ENCODE data around the gene SHISAL1.
"Not testable (repeated sequence)": the region's sequence is repeated elsewhere in the genome, so short reads cannot be mapped to it uniquely, and the experiment has no call there.

Gene SHISAL1

DNA sequence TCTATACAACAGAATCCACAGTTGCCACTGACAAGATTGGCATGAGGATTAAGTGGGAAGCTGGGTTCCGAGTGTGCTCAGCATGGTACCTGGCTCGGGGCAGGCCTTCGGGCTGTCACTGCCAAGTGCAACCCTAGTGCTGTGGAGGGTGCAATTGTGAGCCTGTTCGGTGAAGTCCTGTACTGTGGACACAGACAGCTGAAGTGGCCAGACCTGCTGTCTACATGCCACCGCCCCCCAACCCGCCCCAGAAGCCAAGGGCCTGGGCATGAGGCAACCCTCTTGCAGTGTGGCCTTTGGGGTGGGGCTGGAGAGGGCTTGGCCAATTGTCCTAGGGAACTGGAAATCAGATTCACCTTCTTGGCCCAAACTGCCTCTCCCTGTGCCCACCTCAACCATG is 15.6 kb upstream of the SHISAL1 start:
- no peak for DNase-seq (ENCODE audit: low read depth in 2 of 2)

DNA sequence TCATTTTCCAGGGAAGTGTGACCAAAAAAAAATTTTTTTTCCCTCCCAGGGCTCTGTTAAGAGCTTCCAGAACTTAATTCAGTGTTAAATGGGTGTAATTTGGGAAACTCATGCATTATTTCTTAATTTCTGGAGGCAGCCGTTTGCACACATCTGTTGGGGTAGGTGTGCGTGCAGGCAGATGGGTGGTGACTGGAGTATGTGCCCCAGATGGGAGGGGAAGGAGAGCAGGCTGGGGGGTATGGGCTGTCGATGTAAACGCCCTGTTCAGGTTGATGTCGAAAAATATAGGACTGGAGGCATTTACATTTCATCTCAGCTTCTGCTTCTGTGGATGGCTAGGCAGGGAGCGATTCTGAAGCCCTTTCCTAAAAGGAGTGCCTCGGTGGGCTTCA is 13.7 kb upstream of the SHISAL1 start:
- no peak for DNase-seq (ENCODE audit: low read depth in 2 of 2)

DNA sequence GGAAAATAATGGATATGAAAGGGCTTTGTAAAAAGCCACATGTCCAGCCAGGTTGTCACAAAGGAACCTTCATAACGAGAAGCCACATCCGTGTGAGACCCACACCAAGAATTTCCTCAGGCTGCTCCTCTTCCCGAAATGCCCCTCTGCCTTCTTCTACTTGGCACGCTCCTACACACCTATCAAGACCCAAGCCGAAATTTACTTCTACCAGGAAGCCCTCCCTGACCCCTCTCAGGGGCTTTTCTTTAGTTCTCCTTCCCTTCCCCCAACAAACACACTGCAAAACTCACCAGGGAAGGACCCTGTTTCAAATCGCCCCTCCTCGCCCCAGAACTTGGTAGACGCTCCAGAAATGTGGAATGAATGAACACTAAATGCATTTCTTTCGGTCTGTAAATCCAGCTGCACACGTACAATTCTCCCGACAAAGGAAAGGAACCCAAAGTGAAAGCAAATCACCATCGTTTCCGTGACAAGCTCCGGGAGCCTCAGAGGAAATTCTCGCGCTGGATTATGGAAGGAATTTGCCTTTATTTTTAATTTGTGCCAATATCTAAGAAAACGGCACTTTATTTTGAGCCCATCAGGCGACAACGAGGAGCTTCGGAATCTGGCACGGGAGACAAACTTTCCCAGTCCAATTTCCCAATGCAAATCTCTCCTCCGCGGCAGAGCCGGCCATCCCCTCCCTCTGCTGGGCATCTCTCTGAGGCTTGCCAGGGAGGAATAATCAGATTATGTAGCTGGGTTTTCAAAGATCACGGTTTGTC is 13.2 kb upstream of the SHISAL1 start:
- DNase-seq (ENCODE audit: low read depth in 2 of 2) = no peak

DNA sequence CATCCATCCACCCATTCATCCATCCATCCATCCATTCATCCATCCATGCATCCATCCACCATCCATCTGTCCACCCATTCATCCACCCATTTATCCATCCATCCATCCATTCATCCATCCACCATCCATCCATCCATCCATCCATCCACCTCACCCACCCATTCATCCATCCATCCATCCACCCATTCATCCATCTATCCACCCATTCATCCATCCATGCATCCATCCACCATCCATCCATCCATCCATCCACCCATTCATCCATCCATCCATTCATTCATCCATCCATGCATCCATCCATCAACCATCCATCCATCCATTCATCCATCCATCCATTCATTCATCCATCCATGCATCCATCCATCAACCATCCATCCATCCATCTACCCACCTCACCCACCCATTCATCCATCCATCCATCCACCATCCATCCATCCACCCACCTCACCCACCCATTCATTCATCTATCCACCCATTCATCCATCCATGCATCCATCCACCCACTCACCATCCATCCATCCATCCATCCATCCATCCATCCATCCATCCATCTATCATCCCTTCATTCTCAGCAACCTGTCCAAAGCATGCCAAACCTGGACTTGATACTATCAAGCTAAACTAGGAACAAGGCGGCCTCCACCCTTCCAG is 10.5 kb upstream of the SHISAL1 start:
- not testable (repeated sequence) for DNase-seq (ENCODE audit: low read depth in 2 of 2)

DNA sequence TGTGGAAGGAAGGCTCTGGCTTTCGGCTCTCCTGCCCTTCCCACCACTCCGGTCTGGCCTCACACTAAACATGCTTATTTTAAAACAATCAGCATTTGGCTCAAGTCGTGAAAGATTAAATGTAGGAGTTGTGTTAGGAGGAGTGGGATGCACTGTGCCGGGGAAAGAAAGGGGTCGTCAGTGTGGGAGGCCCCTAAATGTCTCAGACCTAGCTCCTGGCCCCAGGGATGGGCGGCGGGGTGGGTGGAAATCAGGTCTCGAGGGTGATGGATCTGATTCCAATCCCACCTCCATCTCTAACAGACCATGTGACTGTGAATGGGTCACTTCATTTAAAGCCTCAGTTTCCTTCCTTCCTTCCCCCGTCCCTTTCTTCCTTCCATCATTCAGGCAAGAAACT is 6.9 kb upstream of the SHISAL1 start:
- no peak for DNase-seq (ENCODE audit: low read depth in 2 of 2)

DNA sequence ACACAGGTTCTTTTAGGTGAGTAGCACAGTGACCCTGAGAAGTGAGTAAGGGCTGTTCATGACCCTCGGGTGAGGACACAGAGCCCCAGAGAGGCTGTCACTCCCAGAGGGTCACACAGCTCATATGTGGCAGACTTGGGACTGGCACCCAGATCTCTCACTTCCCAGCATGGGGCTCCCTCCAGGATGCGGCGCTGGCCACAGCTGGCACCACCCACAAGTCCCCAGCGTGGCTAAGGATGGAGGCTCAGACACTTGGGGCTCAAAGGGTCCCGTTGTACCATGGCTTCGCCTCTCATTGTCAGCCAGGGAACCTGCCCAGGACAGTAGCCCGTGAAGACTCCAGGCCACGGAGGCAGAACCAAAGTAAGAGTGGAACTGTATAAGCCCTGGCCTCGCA is 6.0 kb upstream of the SHISAL1 start:
- no peak for DNase-seq (ENCODE audit: low read depth in 2 of 2)

DNA sequence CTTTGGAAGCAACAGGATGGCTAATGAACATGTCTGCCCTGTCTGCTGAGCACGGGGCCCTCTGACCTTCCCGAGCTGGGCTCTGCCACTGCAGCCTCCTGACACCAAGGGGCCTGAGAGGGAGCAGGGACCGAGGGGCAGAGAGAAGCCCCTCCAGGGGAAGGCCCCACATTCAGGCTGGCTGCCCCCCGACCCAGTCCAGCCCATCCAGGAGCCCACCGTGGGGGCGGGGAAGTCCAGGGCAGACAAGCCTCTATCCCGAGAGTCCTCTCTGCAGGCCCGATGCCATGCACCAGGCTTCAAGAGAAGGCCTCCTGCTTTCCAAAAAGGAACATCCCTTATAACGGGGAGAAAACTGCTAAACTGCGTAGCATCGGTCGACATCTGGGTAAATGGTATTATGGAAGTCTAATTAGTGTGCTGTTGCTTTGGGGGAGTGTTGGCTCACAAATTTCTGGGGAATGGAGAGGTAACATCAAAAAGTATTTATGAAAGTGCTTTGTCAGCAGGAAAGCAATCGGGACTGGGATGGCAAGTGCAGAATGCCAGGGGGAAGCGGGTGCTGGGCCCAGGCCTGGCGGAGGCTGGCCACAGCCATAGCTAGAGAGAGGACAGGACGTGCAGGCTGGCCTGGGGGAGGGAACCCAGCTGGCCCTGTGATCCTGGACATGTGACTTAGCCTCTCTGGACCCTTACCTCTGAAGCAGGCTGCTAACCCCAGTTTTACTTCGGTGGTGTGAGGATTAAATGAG is 5.3 kb upstream of the SHISAL1 start:
- no peak for DNase-seq (ENCODE audit: low read depth in 2 of 2)

DNA sequence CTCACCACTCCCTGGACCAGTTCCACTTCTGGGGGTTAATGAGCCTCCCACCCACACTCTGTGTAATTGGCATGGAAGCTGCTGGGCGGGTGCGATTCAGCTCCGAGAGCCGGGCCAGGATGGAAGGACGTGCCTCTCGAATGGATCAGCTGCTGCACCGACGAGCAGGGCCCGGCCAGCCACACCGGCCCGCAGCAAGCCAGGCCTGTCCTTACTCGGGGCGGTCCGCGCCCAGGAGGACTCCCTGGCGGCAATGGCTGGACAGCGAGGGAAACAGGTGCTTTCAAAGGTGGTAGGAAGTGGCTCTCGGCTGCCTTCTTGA is 4.3 kb upstream of the SHISAL1 start:
- no peak for DNase-seq (ENCODE audit: low read depth in 2 of 2)

DNA sequence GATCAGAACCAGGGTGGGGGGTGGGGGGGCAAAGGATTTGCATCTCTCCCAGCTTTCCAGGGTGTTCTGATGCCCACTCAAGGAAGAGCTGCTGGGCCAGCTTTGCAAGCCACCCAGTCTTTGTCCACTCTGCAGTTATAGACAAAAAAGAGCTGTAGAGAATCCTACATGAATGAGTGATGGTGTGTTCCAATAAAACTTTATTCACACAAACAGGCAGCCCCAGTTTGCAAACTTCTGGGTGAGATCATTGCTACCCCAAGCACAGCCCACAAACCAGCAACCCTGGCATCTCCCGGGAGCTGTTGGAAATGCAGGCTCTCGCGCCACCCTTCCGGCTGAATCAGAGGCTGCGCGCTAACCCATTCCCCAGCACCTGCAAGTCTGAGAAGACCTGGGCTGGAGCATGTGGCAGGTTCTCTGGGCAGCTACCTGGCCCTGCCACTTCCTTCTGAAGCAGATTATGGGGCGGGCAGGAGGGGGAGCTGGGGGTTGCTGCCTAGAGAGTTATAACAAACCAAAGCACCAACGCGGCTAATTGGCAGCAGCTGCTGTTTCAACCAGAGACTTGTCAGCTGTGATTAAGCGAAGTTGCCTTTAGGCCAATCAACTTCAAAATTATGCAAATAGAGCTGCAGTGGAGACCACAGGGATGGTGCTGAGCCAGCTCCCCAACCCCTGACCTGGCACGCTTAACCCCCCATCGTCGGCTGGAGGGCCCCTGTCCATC is 3.8 kb upstream of the SHISAL1 start:
- DNase-seq (ENCODE audit: low read depth in 2 of 2) = no peak

DNA sequence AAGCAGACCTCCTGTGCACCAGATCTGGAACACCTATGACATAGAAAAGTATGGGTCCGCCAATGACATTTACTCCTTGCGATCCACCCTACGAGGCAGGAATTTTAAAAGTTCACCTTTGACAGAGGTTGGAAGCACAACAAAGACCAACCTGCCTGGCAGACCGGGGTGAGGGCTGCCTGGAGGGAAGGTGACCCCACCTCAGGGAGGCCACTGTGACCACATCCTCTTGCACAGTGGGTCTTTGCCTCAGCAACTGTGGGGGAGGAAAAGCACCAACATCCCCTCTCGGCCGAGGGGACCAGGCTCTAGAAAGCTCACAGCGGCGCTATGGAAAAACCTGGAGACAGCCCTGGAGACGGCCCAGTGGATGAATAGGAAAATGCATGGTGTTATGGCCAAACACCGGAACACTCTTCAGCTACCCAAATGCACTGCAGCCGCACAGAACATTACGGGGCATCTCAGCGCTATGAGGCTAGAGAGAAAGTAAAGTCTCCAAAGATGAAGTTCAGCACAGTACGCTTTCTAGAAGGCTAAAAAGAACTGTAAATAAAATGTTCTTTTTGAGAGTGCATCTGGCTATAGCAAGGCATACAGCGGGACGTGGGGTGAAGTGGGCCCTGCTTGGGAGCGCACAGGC is 1.8 kb upstream of the SHISAL1 start:
- no peak for DNase-seq (ENCODE audit: low read depth in 2 of 2)

DNA sequence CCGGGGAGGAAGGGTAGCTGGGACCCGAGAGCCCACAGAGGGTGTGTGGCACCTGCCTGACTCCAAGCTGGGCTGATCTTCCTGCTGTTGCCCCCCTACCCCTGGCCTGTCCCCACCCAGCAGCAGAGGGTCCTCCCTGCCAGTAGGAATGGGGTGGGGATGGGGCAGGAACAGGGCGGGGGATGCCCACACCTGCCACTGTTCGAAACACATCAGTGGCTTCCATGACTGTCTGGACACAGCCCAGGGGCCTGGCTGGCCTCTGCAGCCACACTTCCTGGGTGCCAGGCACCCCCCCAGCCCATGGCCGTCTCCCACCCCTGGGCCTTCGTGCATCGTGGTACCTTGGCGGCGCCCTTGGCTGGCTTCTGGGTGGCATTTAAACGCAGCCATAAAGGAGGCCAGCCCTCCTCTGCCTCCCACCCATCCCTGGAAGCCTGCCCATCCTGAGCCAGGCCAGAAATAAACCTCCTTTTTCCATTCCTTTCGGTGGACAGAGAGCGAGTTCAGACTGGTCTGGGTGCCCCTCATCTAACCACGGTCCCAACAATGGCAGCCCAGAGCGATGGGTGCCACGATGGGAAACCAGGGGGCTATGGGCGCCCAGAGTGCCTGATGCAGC is 745 bp upstream of the SHISAL1 start:
- no peak for DNase-seq (ENCODE audit: low read depth in 2 of 2)

DNA sequence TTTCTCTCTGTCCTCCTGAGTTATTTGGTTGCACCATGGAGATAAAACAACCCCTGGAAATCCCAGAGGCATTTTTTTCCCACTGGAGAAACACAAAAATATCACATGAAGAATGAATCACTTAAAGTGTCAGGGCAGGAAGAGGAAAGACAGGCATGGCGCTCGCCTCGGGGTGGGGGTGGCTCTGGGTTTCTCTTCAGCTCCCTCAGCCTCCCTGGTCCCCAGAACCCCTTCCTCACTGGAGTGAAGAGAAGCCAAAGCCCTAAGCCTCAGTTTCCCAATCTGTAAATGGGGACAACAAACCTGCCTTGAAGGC is 938 bp downstream of the SHISAL1 start:
- DNase-seq (ENCODE audit: low read depth in 2 of 2) = no peak

DNA sequence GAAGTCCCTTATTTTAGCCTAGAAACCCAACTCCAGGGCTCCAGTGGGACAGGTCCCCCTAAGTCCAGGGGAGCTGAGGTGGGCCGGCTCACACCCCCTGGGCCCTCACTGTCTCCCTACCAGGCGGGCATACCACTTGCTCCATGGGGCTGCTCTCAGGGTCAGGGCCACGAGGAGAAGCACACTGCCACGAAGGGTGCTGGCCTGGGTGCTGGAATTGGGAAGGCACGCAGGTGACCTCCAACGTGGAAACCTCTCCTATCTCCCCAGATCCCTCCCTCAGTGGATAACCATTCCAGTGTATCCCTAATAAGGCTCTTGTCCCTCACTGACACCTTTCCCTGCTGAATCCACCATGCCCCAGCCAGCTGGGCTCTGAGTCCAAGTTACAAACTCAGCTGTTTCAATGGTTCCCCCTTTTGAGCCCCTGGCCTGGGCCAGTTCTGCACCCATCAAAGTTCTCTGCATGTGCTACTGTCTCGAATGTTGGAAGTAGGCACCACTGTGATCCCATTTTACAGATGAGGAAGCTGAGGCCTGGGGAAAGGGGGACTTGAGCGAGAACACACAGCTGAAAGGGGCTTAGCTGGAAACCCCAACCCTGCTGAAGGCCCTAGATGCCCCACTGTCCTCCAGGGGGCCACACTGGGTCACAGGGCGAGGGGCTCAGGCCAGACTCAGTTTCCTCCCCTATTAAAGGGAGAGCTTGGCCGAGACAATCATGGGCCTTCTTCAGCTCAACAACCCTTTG is 1.5 kb downstream of the SHISAL1 start:
- no peak for DNase-seq (ENCODE audit: low read depth in 2 of 2)

DNA sequence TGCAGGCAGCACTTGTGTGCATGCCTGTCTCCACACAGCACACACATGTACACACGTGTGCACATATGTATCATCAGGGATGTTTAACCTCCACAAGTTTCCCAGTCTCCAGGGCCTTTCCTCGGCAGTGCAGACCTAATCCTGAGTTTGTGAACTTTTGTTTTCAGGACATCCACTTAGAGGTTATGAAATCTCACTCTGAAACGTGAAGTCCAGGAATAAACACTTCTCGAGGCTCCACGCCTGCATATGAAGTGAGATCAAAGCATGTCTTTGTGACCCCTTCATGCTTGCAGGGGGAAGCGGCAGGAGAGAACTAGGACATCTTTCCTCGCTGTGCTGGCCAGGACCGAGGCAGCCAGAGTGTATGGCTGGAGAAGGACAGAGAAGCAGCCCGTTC is 3.1 kb downstream of the SHISAL1 start:
- DNase-seq (ENCODE audit: low read depth in 2 of 2) = no peak

DNA sequence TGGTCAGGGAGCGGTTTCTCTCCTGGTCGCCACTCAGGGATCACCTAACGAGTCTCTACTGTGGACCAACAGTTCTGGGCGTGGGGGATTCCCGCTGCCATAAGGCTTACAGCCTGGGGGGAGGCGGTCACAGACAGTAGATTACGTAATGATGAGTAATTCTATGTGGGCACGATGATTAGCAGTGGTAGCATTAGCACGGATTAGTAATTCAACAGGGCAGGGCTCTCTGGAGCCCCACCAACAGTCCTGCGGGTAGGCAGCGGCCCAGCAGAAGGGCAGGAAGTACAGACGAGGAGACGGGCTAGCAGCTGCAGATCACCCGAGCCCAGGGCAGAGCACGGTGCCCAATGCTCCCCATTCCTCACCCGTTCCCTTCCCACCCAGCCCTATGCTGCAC is 3.6 kb downstream of the SHISAL1 start:
- no peak for DNase-seq (ENCODE audit: low read depth in 2 of 2)

DNA sequence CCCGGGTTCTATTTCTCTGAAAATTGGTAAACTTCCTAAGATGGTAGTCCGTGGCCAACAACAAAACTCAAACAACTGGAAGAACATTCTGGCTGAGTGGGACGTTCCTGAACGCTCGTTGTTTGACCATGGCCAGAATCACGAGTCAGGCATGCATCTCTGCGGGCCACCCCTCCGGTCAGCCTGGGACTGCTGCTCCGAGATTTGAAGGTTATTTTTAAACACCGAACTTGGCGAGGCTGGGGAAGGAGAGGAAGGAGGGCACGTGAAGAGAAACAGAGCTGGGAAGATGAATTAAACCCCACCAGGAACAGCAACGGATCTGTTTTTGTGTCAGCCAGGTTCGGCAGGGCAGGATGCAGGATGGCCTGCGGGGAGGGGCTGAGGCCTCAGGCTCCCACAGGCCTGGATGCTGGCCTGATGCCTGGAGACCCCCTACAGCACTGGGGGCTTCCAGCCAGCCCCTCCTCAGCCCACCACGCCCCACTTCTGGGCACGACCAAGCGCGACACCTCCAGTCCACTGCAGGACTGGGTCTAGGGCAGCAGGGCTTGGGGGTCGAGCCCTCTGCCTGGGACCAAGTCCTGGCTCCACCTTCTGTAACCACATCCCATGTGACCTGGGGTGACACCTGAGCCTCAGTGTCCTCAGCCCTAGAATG is 5.1 kb downstream of the SHISAL1 start:
- no peak for DNase-seq (ENCODE audit: low read depth in 2 of 2)

DNA sequence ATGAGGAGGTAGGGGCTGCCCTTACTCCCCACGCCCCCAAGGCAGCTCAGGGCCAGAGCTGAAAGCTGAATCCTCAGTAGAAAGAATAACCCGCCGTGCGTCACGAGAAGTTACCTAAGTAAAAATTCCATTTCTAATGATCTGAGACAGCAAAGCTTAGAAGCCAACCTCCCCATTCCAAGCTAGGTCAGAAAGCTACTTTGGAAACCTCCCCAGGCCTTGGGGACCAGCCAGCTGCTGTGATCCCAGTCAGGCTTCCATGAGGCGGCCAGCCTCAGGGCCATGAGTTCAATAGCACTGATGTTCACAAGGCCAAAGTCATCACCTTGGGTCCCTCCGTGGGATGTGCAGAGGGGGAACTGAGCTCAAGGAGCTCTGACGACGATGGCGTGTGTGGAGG is 6.9 kb downstream of the SHISAL1 start:
- no peak for DNase-seq (ENCODE audit: low read depth in 2 of 2)

DNA sequence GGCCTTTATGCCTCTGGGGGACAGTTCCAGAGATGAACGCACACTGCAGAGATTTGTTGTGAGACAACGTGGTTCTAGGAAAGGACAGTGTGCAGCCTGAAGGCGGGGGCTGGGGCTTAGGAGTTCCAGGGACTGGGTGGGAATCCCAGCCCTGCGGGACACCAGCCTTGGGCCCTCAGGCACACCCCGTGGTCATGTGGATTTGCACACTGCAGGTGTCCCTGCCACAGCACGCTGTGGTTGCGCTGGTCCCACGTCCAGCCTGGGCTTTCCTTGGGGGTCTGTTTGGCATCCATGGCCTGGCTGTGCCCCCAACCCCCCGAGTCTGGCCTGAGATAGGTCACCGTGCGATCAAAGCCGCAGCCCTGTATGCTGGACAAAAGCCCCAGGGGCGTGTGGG is 7.3 kb downstream of the SHISAL1 start:
- DNase-seq (ENCODE audit: low read depth in 2 of 2) = no peak

DNA sequence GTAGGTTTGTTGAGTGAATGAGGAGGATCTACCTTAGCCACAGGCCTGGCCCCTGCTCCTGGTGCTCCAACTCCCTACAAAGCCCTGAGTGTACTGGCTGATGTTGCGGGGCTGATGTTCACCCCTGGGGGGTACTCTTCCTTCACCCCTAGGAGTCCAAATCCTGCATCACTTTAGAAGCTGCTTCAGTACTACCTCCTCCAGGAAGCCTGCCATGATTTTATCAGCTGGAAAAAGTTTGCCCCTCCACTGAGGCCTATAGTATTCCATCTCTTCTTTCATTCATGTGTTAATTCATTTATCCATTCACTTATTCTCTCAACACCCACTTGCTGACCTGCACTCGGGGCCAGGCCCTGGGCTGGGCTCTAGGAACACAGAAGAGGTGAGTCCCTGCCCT is 7.8 kb downstream of the SHISAL1 start:
- DNase-seq (ENCODE audit: low read depth in 2 of 2) = no peak

DNA sequence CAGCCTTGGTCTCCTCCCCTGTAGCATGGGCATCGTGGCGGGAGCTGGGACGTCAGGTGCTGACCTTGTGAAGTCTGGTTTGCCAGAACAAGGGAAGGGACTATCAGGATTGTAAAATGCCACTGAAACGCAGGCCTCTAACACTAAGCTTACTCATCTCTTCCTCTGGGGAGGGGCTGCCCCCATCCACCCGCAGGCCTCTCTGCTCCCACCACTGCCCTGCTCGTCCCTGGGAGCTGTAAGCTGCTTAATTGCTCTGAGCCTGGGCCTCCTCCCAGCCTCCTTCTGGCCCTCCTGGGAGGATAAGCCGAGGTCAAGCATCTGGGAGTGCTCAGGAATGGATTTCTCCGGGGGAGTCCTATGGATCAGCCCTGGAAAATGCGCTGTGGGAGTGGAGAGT is 8.4 kb downstream of the SHISAL1 start:
- no peak for DNase-seq (ENCODE audit: low read depth in 2 of 2)

Data from activated CD4-positive, alpha-beta T cell treated with anti-CD3 and anti-CD28 coated beads for 24 hours (primary cell).